ENCODE measurements around the gene PEX14.

DNA sequence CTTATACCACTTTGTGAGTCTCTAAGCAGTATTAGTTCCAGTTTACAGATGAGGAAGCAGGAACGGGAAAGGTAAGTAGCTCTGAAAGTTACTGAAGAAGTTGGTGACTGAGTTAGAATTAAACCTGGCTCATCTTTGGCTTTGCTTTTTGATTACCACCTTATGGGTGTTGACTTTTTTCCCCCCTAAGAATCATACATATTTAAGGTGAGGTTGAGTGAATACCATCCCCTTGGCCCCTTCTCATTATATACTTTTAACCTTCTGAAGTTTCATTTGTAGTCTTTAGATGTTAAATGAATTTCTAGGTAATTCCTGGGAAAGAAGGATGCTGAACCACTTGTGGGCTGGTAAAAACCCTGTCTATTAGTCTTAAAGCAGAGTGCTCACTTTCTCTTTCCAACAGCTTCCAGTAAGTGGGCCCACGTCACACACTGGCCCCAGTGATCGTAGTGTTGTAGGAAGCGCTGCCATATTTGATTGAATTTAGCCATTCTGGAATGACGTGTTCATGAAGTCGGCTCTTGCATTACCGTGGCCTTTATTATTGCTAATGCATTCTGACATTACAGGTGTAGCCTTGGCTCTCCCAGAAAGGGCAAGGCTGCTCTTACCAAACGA is 46.9 kb downstream of the PEX14 start:
- no peak for TF ChIP-seq POLR2AphosphoS5 (IDR thresholded peaks at IDR 0.05; ENCODE audit: insufficient read depth in 1 of 2, low read depth in 1 of 2)
- TF ChIP-seq POLR2A (IDR thresholded peaks at IDR 0.05): no peak
- TF ChIP-seq, protein P1, sequence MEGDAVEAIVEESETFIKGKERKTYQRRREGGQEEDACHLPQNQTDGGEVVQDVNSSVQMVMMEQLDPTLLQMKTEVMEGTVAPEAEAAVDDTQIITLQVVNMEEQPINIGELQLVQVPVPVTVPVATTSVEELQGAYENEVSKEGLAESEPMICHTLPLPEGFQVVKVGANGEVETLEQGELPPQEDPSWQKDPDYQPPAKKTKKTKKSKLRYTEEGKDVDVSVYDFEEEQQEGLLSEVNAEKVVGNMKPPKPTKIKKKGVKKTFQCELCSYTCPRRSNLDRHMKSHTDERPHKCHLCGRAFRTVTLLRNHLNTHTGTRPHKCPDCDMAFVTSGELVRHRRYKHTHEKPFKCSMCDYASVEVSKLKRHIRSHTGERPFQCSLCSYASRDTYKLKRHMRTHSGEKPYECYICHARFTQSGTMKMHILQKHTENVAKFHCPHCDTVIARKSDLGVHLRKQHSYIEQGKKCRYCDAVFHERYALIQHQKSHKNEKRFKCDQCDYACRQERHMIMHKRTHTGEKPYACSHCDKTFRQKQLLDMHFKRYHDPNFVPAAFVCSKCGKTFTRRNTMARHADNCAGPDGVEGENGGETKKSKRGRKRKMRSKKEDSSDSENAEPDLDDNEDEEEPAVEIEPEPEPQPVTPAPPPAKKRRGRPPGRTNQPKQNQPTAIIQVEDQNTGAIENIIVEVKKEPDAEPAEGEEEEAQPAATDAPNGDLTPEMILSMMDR (IDR thresholded peaks at IDR 0.05): no peak
